NCI-H69 (cell line): ENCODE data around the gene MYDGF.
"Not testable (repeated sequence)": the region's sequence is repeated elsewhere in the genome, so short reads cannot be mapped to it uniquely, and the experiment has no call there.

Source experiments
- DNase-seq: peaks from one replicate; lab custom pipeline; 2025; lab: John Stamatoyannopoulos, UW

The MYDGF gene

GRCh38 chr19:4669723-4670480 lies at the start of gene MYDGF:
TSS of gene MYDGF (minus strand) at chr19:4670342. CDS start at chr19:4670334, 8 bp downstream.
- peak; percentile 96 for DNase-seq

GRCh38 chr19:4719499-4719866 lies 49.3 kb upstream of the MYDGF start:
- no peak for DNase-seq

GRCh38 chr19:4717966-4718701 lies 48.0 kb upstream of the MYDGF start:
- no peak for DNase-seq

GRCh38 chr19:4717191-4717965 lies 47.2 kb upstream of the MYDGF start:
- no peak for DNase-seq

- no peak for DNase-seq
These were observed 45.5 kb upstream of the MYDGF start for GRCh38 chr19:4715529-4716221.

GRCh38 chr19:4715178-4715528 lies 45.0 kb upstream of the MYDGF start:
- DNase-seq, result not testable (repeated sequence)

- no peak for DNase-seq
These were observed 43.9 kb upstream of the MYDGF start for GRCh38 chr19:4714016-4714415.

GRCh38 chr19:4713384-4713951 lies 43.3 kb upstream of the MYDGF start:
- no peak for DNase-seq

- no peak for DNase-seq
These were observed 42.6 kb upstream of the MYDGF start for GRCh38 chr19:4712771-4713170.

- no peak for DNase-seq
These were observed 41.1 kb upstream of the MYDGF start for GRCh38 chr19:4711211-4711610.

- no peak for DNase-seq
These were observed 40.1 kb upstream of the MYDGF start for GRCh38 chr19:4710281-4710600.

GRCh38 chr19:4709440-4710280 lies 39.5 kb upstream of the MYDGF start:
- DNase-seq, result no peak

- no peak for DNase-seq
These were observed 38.0 kb upstream of the MYDGF start for GRCh38 chr19:4707956-4708650.

GRCh38 chr19:4707322-4707721 lies 37.2 kb upstream of the MYDGF start:
- no peak for DNase-seq

GRCh38 chr19:4705413-4706131 lies 35.4 kb upstream of the MYDGF start:
- no peak for DNase-seq

GRCh38 chr19:4704317-4704673 lies 34.2 kb upstream of the MYDGF start:
- no peak for DNase-seq

- DNase-seq, result no peak
These were observed 33.7 kb upstream of the MYDGF start for GRCh38 chr19:4703671-4704316.

GRCh38 chr19:4702764-4703163 lies 32.6 kb upstream of the MYDGF start:
- no peak for DNase-seq

- DNase-seq, result no peak
These were observed 31.4 kb upstream of the MYDGF start for GRCh38 chr19:4701557-4701956.

- DNase-seq, result no peak
These were observed 30.5 kb upstream of the MYDGF start for GRCh38 chr19:4700693-4700970.
